ENCODE measurements around the gene MEN1. TPM values are rescaled to one million over a fixed set of nuclear protein-coding genes. Genes with fewer than 3 reads are reported as not detected.

Gene MEN1
- total and polyA plus RNA-seq, 2 of the 13 experiments (the other 11 are each of a cell fraction or from before 2014, with no cell fraction given): 20.5 to 27.3 TPM

DNA sequence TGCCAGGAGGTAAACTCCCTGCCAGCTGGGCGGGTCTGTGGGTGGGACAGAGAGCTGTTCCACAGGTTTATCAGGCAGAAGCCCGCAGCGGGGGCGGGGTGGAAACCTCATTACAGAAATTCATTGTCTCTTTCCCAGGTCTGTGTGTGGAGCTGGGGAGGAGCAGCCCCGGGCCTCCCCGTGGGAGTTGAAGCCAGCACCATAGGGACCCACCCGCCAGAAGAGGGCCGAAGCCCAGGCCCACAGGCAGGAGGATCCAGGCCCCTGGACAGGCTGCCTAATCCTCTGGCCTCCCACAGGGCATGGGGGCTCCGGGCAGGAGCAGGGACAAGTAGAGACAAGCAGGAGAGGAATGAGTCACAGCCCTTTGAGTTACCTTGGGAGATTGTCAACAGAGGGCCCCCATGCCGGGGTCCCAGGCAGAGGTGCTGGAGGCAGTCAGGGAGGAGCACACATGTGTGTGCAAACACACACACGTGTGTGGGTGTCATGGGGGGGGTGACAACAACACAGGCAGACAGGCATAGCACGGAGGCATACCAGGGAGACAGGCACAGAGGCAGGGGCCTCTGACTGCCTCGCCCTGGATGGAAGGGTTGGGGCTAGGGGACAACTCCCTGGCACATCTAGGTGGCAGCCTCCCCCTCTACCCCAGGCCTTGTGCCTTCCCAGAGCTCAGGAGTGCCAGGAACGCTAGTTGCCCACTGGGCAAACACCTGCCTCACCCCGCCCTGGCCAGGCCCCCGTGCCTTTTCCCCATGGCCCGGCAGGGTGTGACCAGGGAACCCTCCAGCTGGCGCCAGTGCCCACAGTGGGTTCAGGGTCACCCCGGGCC, 32.7 kb upstream of the MEN1 start (continued):
- TF ChIP-seq PRDM10 (CRISPR knock-in tag; IDR thresholded peaks at IDR 0.05; ENCODE audit: low read depth): no peak
- no peak for TF ChIP-seq TOE1 (CRISPR knock-in tag; IDR thresholded peaks at IDR 0.05)
- peak; percentile 18; the same call in 1 of the 2 replicates for TF ChIP-seq NR2C2 (CRISPR knock-in tag; IDR thresholded peaks at IDR 0.05; ENCODE audit: borderline replicate concordance)
- TF ChIP-seq ZBTB26 (CRISPR knock-in tag; IDR thresholded peaks at IDR 0.05; ENCODE audit: borderline replicate concordance): no peak
- TF ChIP-seq TRIM22 (IDR thresholded peaks at IDR 0.05): no peak
- no peak for TF ChIP-seq NFRKB (IDR thresholded peaks at IDR 0.05)
- no peak for TF ChIP-seq PLRG1 (conservative IDR thresholded peaks at IDR 0.05)
- TF ChIP-seq DMAP1 (CRISPR knock-in tag; IDR thresholded peaks at IDR 0.05): no peak
- 0 out of 2 replicates have a peak, but pooled peaks have one; percentile 28 for TF ChIP-seq ZNF205 (CRISPR knock-in tag; IDR thresholded peaks at IDR 0.05)
- peak; percentile 62 for TF ChIP-seq SP5 (CRISPR knock-in tag; IDR thresholded peaks at IDR 0.05; ENCODE audit: borderline replicate concordance, low read depth)
- TF ChIP-seq ETV5 (CRISPR knock-in tag; IDR thresholded peaks at IDR 0.05; ENCODE audit: borderline replicate concordance): no peak
- no peak for TF ChIP-seq ZNF44 (CRISPR knock-in tag; IDR thresholded peaks at IDR 0.05)
- peak; percentile 72 for TF ChIP-seq JUN (CRISPR knock-in tag; IDR thresholded peaks at IDR 0.05)
- TF ChIP-seq ZNF687 (CRISPR knock-in tag; IDR thresholded peaks at IDR 0.05): peak; percentile 71
- no peak for TF ChIP-seq ZNF510 (CRISPR knock-in tag; IDR thresholded peaks at IDR 0.05; ENCODE audit: low read depth)
- peak; percentile 54; the same call in 1 of the 2 replicates for TF ChIP-seq MAZ (IDR thresholded peaks at IDR 0.05; ENCODE audit: borderline replicate concordance, low read depth, low read length)
- peak; percentile 55 for TF ChIP-seq MAZ (CRISPR knock-in tag; IDR thresholded peaks at IDR 0.05; ENCODE audit: low read depth)
- 0 out of 2 replicates have a peak, but pooled peaks have one; percentile 39 for TF ChIP-seq FOXC1 (CRISPR knock-in tag; IDR thresholded peaks at IDR 0.05; ENCODE audit: borderline replicate concordance)

Measured in HepG2 (cell line).